RCC 7860 (cell line): ENCODE results near the gene FAM131A.

Experiments
- DNase-seq: peaks from one replicate; pipeline ENCODE4 v3.0.0-alpha.2; 2015; ENCODE audit warnings: low spot score
- FAIRE-seq: peaks from 2 replicates; lab custom pipeline; 2012; peaks lifted over from hg19 to GRCh38; lab: Jason Lieb, UNC

Gene FAM131A, protein sequence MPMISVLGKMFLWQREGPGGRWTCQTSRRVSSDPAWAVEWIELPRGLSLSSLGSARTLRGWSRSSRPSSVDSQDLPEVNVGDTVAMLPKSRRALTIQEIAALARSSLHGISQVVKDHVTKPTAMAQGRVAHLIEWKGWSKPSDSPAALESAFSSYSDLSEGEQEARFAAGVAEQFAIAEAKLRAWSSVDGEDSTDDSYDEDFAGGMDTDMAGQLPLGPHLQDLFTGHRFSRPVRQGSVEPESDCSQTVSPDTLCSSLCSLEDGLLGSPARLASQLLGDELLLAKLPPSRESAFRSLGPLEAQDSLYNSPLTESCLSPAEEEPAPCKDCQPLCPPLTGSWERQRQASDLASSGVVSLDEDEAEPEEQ

DNA sequence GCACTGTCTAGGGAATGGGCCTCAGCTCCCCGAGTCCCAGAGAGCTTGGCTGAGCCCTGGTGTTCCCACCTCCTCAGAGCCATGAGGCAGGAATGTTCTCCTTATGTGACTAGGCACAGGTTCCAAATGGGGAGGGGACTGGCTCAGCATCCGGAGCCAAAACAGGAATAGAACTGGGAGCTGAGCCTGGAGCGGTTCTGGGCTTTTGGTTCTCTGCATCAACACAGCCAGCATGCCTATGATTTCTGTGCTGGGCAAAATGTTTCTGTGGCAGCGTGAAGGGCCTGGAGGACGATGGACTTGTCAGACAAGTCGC, at the start of gene FAM131A:
Gene FAM131A (plus strand): TSS at position 202 of the 316 bp plus-strand sequence. CDS start 31 bp downstream, at position 233.
- no peak for FAIRE-seq
- no peak for DNase-seq

DNA sequence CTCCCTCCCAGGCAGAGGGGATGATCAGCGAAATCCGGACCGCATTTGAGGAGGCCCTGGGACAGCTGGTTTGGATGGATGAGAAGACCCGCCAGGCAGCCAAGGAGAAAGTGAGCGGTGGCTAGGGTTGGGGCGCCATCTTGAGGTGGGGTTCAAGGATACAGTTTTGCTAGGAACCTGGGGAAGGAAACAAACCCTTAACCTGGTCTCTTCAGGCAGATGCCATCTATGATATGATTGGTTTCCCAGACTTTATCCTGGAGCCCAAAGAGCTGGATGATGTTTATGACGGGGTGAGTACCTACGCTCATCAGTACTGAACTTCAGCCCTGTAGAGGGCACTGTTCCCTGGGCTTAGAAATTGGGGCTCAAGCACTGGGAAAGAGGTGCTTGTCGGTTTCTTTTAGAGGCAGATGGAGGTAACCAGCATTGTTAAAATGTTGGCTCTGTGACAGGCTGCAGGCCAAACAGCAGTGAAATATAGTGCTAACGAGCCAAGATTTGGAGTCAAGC, 47.9 kb upstream of the FAM131A start:
- FAIRE-seq, result no peak

DNA sequence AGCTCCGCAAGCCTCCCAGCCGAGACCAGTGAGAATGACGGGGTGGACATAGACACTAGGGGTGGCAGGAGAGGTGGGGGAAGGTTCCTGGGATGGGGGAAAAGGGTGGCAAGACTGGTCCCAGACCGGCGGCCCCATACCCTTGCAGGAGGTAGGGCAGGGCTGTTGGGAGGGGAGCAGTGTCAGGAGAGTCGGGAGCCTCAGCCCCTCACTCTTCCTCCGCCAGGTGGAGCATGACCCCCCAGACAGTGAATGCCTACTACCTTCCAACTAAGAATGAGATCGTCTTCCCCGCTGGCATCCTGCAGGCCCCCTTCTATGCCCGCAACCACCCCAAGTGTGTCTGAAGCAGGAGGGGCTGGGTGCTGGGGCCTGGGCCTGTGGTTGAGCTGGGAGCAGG, 47.1 kb upstream of the FAM131A start:
- FAIRE-seq (no peak), DNase-seq (no peak)

More for the DNA sequence above, 47.9 kb upstream of the FAM131A start:
- peak; percentile 27 for DNase-seq

GRCh38 chr3:184291044-184291737, 46.2 kb upstream of the FAM131A start:
- no peak for FAIRE-seq
- no peak for DNase-seq

- DNase-seq (no peak), FAIRE-seq (no peak)
Observed at GRCh38 chr3:184291738-184292445, 45.5 kb upstream of the FAM131A start.

- DNase-seq (no peak), FAIRE-seq (no peak)
Observed at GRCh38 chr3:184295771-184296170, 41.6 kb upstream of the FAM131A start.

DNA sequence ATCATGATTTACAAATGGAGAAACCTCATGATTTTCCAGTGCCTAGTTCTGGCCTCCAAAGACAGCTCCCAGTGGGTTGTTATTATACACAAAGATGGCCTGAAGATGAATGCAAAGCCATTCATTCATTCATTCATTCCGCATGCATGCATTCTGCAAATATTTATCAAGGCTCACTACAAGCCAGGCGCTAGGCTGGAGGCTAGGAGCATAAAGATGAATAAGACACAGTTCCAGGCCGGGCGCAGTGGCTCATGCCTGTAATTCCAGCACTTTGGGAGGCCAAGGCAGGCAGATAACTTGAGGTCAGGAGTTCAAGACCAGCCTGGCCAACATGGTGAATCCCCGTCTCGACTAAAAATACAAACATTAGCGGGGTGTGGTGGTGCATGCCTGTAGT, 40.8 kb upstream of the FAM131A start:
- no peak for FAIRE-seq
- no peak for DNase-seq

- DNase-seq (peak; percentile 85), FAIRE-seq (no peak)
Observed at GRCh38 chr3:184298759-184299487, 38.5 kb upstream of the FAM131A start, which contains the start of gene PSMD2. TSS of gene PSMD2 (plus strand) at chr3:184299241. CDS start at chr3:184299267, 26 bp downstream.

GRCh38 chr3:184299488-184300377, 37.7 kb upstream of the FAM131A start:
- FAIRE-seq (no peak), DNase-seq (peak; percentile 15)

DNA sequence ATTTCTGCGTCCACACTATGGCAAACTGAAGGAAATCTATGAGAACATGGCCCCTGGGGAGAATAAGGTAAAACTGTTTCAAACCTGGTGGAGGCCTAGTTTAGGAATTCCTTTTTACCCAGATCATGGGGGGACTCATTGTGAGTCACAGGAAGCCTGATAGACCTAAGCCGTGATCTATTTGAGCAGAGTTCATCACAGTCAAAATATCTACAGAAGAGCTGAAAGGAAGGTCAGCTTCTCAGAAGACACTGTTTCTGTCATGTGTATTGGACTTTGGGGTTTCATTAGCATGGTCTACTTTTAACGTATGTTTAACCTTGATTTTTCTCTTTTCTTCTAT, 37.1 kb upstream of the FAM131A start:
- peak; percentile 71 for DNase-seq
- peak; percentile 21 for FAIRE-seq

DNA sequence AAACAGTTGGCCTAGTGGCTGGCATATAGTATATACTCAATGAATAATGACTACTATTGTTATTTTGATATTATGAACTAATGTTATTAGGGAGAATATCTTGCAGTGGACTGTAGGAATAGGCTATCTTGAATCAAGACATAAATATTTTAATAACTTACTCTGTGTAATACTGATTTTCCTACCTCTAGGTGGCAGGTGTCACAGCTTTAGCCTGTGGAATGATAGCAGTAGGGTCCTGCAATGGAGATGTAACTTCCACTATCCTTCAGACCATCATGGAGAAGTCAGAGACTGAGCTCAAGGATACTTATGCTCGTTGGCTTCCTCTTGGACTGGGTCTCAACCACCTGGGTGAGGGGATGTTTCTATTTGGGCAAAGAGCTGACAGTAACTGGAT, 31.8 kb upstream of the FAM131A start:
- FAIRE-seq (no peak), DNase-seq (no peak)

- FAIRE-seq (no peak), DNase-seq (no peak)
Observed at GRCh38 chr3:184306341-184306972, 30.9 kb upstream of the FAM131A start.

DNA sequence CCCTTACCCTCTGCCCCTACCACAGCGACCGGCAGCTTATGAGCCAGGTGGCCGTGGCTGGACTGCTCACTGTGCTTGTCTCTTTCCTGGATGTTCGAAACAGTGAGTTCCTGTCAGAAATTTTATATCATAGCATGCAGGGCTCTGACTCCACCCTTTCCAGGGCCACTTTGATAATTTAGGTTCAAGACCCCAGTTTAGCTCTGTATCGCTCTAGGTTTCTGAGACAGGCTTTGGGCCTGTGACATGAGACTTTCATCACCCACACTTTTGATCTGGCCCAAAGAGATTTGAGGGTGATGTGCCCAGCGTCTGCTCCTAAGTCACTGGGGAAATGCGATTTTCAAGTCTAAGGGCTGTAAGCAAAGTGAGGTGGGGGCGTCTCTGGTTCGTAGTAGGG, 29.5 kb upstream of the FAM131A start:
- FAIRE-seq (no peak), DNase-seq (no peak)

DNA sequence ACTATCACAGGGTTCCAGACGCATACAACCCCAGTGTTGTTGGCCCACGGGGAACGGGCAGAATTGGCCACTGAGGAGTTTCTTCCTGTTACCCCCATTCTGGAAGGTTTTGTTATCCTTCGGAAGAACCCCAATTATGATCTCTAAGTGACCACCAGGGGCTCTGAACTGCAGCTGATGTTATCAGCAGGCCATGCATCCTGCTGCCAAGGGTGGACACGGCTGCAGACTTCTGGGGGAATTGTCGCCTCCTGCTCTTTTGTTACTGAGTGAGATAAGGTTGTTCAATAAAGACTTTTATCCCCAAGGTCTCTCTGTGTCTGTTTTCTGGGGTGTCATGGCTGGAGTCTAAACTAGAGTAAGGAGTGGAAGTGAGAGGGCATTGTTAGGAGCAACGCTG, 28.7 kb upstream of the FAM131A start:
- DNase-seq, result no peak
- FAIRE-seq, result no peak

DNA sequence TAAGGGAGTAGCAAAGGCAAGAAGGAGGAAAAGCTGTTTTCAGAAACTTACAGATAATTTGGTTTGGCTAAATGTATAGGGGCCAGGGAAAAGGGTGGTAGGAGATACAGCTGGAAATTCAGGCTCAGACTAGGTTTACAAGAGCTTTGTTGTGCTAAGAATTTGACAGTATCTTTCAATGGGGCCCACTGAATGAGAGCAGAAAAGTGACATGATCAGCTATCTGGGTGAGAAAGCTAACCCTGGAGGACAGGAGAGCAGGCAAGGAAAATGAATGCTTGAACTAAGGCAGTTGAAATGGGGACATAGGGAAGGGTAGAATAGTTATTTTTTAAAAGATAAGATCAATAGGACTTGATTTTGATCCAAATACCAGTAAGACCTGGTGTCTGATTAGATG, 25.8 kb upstream of the FAM131A start:
- FAIRE-seq (no peak), DNase-seq (no peak)

DNA sequence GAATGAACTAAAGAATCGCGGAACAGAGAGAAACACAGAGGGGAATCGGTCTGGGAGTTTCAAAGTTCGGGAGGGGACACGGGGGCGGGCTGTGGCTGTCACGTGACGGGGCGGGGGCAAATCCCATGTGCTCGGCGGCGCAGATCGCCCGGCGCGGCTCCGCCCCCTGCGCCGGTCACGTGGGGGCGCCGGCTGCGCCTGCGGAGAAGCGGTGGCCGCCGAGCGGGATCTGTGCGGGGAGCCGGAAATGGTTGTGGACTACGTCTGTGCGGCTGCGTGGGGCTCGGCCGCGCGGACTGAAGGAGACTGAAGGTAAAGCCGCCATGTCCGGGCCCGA, 23.1 kb upstream of the FAM131A start, which contains the start of gene EIF4G1:
Gene EIF4G1 (plus strand): TSS at position 244 of the 337 bp plus-strand sequence. CDS start 1,191 bp downstream, outside the sequence.
- DNase-seq (peak; percentile 84), FAIRE-seq (no peak)

- peak; percentile 34 for DNase-seq
- no peak for FAIRE-seq
Observed at GRCh38 chr3:184314700-184315542, 22.5 kb upstream of the FAM131A start.

GRCh38 chr3:184315543-184315867, 21.9 kb upstream of the FAM131A start:
- DNase-seq (no peak), FAIRE-seq (no peak)
